HG03175 (cell line): ENCODE results near the gene ANKRD66.

Experiments used
- ATAC-seq: cut with Tn5 transposase; IDR thresholded peaks from one replicate; pipeline ENCODE4 v1.9.1; 2021; ENCODE audit warnings: mild to moderate bottlenecking, moderate library complexity; ENCODE audit not compliant: unreplicated experiment

Gene ANKRD66

GRCh38 chr6:46789434-46790354 is 43.0 kb downstream of the ANKRD66 start:
- no peak for ATAC-seq

DNA sequence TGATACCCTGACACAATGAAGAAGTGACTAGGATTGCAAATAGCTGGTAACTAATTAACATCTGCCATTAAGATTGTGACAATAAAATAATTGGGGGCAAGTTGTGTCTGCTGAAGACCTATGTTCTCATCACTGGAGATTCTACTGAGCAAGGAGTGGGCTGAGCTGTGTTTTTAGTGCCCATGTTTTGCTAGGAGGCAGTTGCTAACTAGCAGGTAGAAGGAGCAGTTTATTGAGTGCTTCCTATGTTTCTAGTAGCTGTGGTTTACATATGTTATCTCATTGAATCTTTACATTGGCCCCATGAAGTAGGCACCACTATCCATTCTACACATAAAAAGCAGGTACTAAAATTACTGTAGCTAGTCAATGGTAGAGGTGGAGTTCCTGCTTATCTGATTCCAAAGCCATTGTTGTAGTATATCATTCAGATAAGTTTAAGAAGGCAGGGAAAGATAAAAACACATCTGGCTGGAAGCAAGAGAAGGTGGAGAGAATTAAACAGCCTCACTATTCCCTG is 43.7 kb downstream of the ANKRD66 start:
- no peak for ATAC-seq

GRCh38 chr6:46792635-46793034 is 45.9 kb downstream of the ANKRD66 start:
- ATAC-seq = no peak

DNA sequence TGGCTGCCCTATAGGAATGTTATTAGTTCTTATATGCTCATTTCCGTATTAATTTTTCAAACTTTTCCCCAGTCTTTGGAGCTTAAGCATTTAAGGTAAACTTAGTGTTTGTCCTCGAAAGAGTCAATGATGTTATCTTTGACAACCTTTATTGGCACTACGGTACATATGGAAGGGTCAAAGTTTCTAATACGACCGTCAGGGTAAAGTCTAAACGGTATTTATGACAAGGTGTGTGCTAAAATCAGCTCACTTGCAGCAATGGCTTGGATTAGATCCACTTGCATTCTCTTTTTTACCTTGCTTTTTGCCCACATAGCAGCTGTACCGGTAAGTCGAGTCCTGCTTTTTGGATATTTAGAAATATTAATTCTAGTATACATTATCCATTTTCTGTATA is 46.4 kb downstream of the ANKRD66 start, which contains the start of gene MEP1A:
Gene MEP1A (plus strand): TSS at position 252 of the 400 bp plus-strand sequence. CDS start 10 bp downstream, at position 262.
- ATAC-seq = no peak

GRCh38 chr6:46794068-46794467 is 47.3 kb downstream of the ANKRD66 start:
- ATAC-seq = no peak

DNA sequence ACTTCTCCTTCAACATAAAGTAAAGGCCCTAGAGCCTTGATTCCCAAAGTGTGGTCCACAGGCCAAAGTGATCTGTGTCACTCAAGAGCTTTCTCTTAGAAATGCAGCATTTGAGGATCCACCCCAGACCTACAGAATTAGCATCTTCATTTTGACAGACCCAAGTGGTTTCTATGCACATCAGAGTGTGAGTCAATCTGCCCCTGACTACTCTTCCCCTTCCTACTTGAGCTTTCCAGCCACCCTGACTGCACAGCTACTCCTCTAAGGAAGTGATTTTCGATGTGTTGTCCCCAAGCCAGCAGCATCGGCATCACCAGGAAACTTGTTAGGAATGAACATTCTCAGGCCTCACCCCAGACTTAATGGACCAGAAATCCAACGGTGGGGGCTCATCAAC is 49.1 kb downstream of the ANKRD66 start:
- ATAC-seq = no peak

DNA sequence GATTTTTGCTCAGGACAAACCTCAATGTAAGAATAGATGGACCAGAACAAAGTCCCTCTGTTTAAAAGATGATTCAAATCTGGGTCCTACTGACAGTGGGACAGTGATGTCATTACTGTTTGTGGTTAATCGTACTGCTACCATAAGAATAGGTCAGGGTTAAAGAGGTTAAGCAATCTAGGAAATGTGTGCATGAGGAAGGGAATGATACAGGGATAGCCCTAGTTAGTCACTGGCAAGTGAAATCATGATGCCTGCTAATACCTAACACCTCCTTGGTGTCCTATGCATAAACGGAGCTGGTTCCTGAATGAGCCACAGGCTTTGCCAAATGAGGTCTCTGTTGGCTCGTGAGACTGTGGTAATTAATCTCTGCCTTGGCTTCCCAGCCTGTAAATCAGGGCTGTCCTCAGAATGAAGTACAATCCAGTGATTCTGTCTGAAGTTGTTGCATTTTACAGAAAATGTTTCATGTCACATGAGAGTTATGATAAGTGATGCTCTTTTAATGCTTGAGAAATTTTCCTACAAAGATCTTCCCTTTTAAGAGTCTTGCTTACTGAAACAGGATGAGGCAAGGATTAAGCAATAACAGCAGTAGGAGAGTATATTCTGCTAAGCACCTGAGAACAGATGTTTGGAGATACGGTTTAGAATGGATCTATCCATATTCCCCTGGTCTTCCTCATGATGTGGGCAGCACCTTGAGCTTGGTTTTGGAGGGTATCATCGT is 50.3 kb downstream of the ANKRD66 start:
- no peak for ATAC-seq

GRCh38 chr6:46799657-46800056 is 52.9 kb downstream of the ANKRD66 start:
- ATAC-seq = no peak

DNA sequence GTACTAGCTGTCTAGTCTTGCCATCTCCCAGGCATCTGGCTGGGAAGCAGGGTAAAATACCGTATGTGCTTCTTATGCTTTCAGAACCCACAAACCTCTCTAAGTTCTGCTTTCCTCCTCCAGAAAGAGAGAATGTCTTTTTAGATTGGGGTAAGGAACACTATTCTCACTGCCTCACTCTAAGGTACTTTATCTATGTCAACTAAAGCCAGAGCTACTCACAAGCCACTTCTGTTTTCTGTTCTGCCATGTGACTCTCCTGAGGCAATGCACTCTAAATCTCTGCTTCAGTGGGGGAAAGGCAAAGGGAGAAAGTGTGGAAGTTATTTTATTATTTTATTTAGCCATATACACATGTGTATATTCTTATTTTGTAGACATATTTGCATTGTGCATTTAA is 62.1 kb downstream of the ANKRD66 start:
- no peak for ATAC-seq
